DLD1 (cell line): ENCODE measurements around the gene RBBP7.
"Not testable (repeated sequence)": the region's sequence is repeated elsewhere in the genome, so short reads cannot be mapped to it uniquely, and the experiment has no call there.

Experiments used
- in situ Hi-C: cut with HindIII; loops from 2 replicates; pipeline ENCODE4 v1.10.0; 2017; ENCODE audit warnings: low sequenced_read_pairs

Gene RBBP7

GRCh38 chrX:16867947-16868346 lies 2.2 kb downstream of the RBBP7 start:
- in situ Hi-C loops, result no loop called here

- in situ Hi-C loops, result no loop called here
Observed at GRCh38 chrX:16862829-16863228, 7.3 kb downstream of the RBBP7 start.

- in situ Hi-C loops, result no loop called here
Observed at GRCh38 chrX:16856744-16857143, 13.4 kb downstream of the RBBP7 start.

- in situ Hi-C loops, result not testable (repeated sequence)
Observed at GRCh38 chrX:16856076-16856404, 14.1 kb downstream of the RBBP7 start.

- in situ Hi-C loops, result no loop called here
Observed at GRCh38 chrX:16855363-16856075, 14.6 kb downstream of the RBBP7 start.

- in situ Hi-C loops, result no loop called here
Observed at GRCh38 chrX:16853537-16853936, 16.6 kb downstream of the RBBP7 start.

GRCh38 chrX:16852617-16853179 lies 17.5 kb downstream of the RBBP7 start:
- in situ Hi-C loops, result no loop called here

- in situ Hi-C loops, result no loop called here
Observed at GRCh38 chrX:16851827-16852226, 18.3 kb downstream of the RBBP7 start.

- in situ Hi-C loops, result no loop called here
Observed at GRCh38 chrX:16851421-16851820, 18.7 kb downstream of the RBBP7 start.

GRCh38 chrX:16848541-16848940 lies 21.6 kb downstream of the RBBP7 start:
- in situ Hi-C loops, result no loop called here

- in situ Hi-C loops, result no loop called here
Observed at GRCh38 chrX:16845686-16846085, 24.5 kb downstream of the RBBP7 start.

GRCh38 chrX:16843208-16843909 lies 26.8 kb downstream of the RBBP7 start:
- in situ Hi-C loops, result no loop called here

- in situ Hi-C loops, result no loop called here
Observed at GRCh38 chrX:16842684-16843083, 27.5 kb downstream of the RBBP7 start.

GRCh38 chrX:16839852-16840460 lies 30.2 kb downstream of the RBBP7 start:
- in situ Hi-C loops, result no loop called here

GRCh38 chrX:16839219-16839851 lies 30.8 kb downstream of the RBBP7 start:
- in situ Hi-C loops, result no loop called here

GRCh38 chrX:16838202-16839066 lies 31.7 kb downstream of the RBBP7 start:
- in situ Hi-C loops, result no loop called here

- in situ Hi-C loops, result no loop called here
Observed at GRCh38 chrX:16836371-16836770, 33.8 kb downstream of the RBBP7 start.

- in situ Hi-C loops, result no loop called here
Observed at GRCh38 chrX:16834806-16835205, 35.4 kb downstream of the RBBP7 start.

- in situ Hi-C loops, result no loop called here
Observed at GRCh38 chrX:16832301-16832700, 37.9 kb downstream of the RBBP7 start.

GRCh38 chrX:16828124-16828908 lies 41.8 kb downstream of the RBBP7 start:
- in situ Hi-C loops, result no loop called here
